ENCODE data around the gene DNAI1. TPM values are rescaled to one million over a fixed set of nuclear protein-coding genes. Genes with fewer than 3 reads are reported as not detected.

The DNAI1 gene
- total and polyA plus RNA-seq, 9 donors, result 0.13 to 0.29 (median 0.22) TPM; not detected in 5

DNA sequence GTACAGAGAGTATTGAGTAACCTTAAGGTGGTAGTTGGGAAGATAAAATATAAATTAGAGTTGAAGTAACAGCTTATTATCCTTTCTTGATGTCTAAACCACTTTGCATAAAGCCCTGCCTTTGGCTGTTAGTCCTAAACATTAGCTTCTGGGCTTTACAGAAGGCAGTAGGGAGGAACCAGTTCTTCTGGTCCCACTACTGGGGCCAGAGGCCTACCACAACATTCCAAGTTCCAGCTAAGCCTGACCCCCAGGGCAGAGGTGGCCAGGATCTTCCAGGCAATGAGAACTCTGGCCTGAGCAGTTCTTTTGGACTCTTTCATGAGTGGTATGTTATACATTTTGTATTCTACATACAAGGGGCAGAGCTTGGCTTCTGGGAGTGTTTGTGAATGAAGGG lies 26.1 kb downstream of the DNAI1 start:
- no peak overlapping the region for H3K27ac ChIP-seq (ENCODE audit: low read length)
- no peaks in the 10 kb centered on the region for H3K4me1 ChIP-seq (ENCODE audit: control insufficient read depth, insufficient read depth, low read length)
- H3K4me3 ChIP-seq (ENCODE audit: low read length), result no peak overlapping the region
- DNase-seq, result no peak
- no peaks in the 10 kb centered on the region for H3K9me3 ChIP-seq (replicated peaks; ENCODE audit: control insufficient read depth, low read depth, low read length)
- peaks cover 9% of the 10 kb centered on the region for H3K27me3 ChIP-seq (ENCODE audit: control insufficient read depth, insufficient read depth, low read length)
- no peaks in the 10 kb centered on the region for H3K36me3 ChIP-seq (ENCODE audit: control insufficient read depth, insufficient read depth, low read length)

DNA sequence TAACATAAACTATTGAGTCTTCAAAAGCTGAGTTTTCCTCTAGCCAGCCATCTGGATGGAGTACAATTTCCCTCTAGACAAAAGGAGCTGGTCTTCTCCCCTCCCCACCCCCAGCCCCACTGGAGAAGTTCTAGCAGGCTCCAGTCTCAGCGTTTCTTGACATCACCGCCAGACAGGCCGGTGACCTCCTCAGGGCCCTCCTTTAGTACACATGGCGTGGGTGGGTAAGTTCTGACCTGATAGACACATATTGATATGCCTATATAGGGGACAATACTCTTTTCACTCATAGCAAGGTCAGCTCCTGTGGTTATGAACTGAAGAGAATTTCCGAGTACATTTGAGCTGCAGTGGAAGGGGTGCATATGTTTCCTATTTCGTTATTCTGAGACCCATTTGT lies 27.2 kb downstream of the DNAI1 start:
- no peak for DNase-seq
- WGBS (ENCODE audit: insufficient coverage), result no CpG with 5 or more reads among the region's 6 CpGs

DNA sequence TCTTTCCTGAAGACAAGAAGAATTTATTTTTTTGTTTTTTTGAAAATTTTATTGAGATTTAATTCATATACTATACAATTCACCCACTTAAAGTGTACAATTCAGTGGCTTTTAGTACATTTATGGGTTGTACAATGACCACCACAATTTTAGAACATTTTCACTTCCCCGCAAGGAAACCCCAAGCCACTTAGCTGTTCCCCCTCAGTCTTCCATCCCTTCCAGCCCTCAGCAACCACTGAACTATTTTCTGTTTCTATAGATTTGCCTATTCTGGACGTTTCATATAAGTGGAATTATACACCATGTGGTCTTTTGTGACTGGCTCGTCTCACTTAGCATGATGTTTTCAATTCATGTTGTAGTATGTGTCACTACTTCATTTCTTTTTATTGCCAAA lies 28.0 kb downstream of the DNAI1 start:
- no peaks in the 10 kb centered on the region for H3K36me3 ChIP-seq (ENCODE audit: control insufficient read depth, insufficient read depth, low read length)
- H3K9me3 ChIP-seq (replicated peaks; ENCODE audit: control insufficient read depth, low read depth, low read length), result no peaks in the 10 kb centered on the region
- H3K4me1 ChIP-seq (ENCODE audit: control insufficient read depth, insufficient read depth, low read length), result no peaks in the 10 kb centered on the region
- no CpG with 5 or more reads among the region's 3 CpGs for WGBS (ENCODE audit: insufficient coverage)
- H3K27me3 ChIP-seq (ENCODE audit: control insufficient read depth, insufficient read depth, low read length), result peaks cover 11% of the 10 kb centered on the region
- no peak for DNase-seq
- H3K27ac ChIP-seq (ENCODE audit: low read length), result no peak overlapping the region
- H3K4me3 ChIP-seq (ENCODE audit: low read length), result no peak overlapping the region

More for the DNA sequence above, 27.2 kb downstream of the DNAI1 start:
- Histone ChIP-seq H3K27me3 (ENCODE audit: control insufficient read depth, insufficient read depth, low read length) (peaks cover 11% of the 10 kb centered on the region), H3K4me1 (ENCODE audit: control insufficient read depth, insufficient read depth, low read length) (no peaks in the 10 kb centered on the region), H3K36me3 (ENCODE audit: control insufficient read depth, insufficient read depth, low read length) (no peaks in the 10 kb centered on the region), H3K27ac (ENCODE audit: low read length) (no peak overlapping the region), H3K4me3 (ENCODE audit: low read length) (no peak overlapping the region), H3K9me3 (replicated peaks; ENCODE audit: control insufficient read depth, low read depth, low read length) (no peaks in the 10 kb centered on the region)

GRCh38 chr9:34490360-34490759 lies 31.8 kb downstream of the DNAI1 start:
- Histone ChIP-seq H3K27me3 (ENCODE audit: control insufficient read depth, insufficient read depth, low read length) (peaks cover 9% of the 10 kb centered on the region), H3K9me3 (replicated peaks; ENCODE audit: control insufficient read depth, low read depth, low read length) (no peaks in the 10 kb centered on the region), H3K4me1 (ENCODE audit: control insufficient read depth, insufficient read depth, low read length) (no peaks in the 10 kb centered on the region), H3K4me3 (ENCODE audit: low read length) (no peak overlapping the region), H3K27ac (ENCODE audit: low read length) (no peak overlapping the region), H3K36me3 (ENCODE audit: control insufficient read depth, insufficient read depth, low read length) (no peaks in the 10 kb centered on the region)
- WGBS (ENCODE audit: insufficient coverage), result 20% methylated on average over 1 of the region's 1 CpG
- no peak for DNase-seq

DNA sequence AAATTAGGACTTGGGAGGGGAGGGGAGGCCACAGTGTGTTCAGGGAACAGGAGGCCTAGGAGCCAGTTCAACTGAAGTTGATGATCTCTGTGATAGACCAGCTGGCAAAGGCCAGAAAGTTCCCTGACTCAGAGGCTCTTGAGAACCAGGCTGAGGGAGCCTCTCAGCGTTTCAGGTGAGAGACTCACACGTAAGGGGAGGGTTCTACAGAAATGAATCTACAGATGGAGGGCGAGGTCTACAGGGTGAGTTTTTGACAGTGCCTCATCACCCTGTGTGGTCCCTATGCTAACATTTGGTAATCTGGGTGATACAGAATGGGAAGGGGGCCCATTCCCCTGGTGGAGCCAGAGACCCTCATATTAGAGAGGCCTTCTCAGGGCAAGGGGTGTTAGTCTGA lies 32.2 kb downstream of the DNAI1 start:
- 37% methylated on average over 3 of the region's 3 CpGs for WGBS (ENCODE audit: insufficient coverage)
- H3K4me3 ChIP-seq (ENCODE audit: low read length), result no peak overlapping the region
- H3K27ac ChIP-seq (ENCODE audit: low read length), result no peak overlapping the region
- H3K9me3 ChIP-seq (replicated peaks; ENCODE audit: control insufficient read depth, low read depth, low read length), result no peaks in the 10 kb centered on the region
- DNase-seq, result no peak
- no peaks in the 10 kb centered on the region for H3K36me3 ChIP-seq (ENCODE audit: control insufficient read depth, insufficient read depth, low read length)
- peaks cover 9% of the 10 kb centered on the region for H3K27me3 ChIP-seq (ENCODE audit: control insufficient read depth, insufficient read depth, low read length)
- H3K4me1 ChIP-seq (ENCODE audit: control insufficient read depth, insufficient read depth, low read length), result no peaks in the 10 kb centered on the region

- peaks cover 9% of the 10 kb centered on the region for H3K27me3 ChIP-seq (ENCODE audit: control insufficient read depth, insufficient read depth, low read length)
- no peaks in the 10 kb centered on the region for H3K4me1 ChIP-seq (ENCODE audit: control insufficient read depth, insufficient read depth, low read length)
- H3K27ac ChIP-seq (ENCODE audit: low read length), result no peak overlapping the region
- H3K9me3 ChIP-seq (replicated peaks; ENCODE audit: control insufficient read depth, low read depth, low read length), result no peaks in the 10 kb centered on the region
- no peak overlapping the region for H3K4me3 ChIP-seq (ENCODE audit: low read length)
- no peak for DNase-seq
- H3K36me3 ChIP-seq (ENCODE audit: control insufficient read depth, insufficient read depth, low read length), result no peaks in the 10 kb centered on the region
- 37% methylated on average over 2 of the region's 2 CpGs for WGBS (ENCODE audit: insufficient coverage)
Observed at GRCh38 chr9:34491596-34491995, 33.0 kb downstream of the DNAI1 start.

GRCh38 chr9:34492051-34492450 lies 33.4 kb downstream of the DNAI1 start:
- H3K4me3 ChIP-seq (ENCODE audit: low read length), result no peak overlapping the region
- no peaks in the 10 kb centered on the region for H3K4me1 ChIP-seq (ENCODE audit: control insufficient read depth, insufficient read depth, low read length)
- no peak overlapping the region for H3K27ac ChIP-seq (ENCODE audit: low read length)
- no peaks in the 10 kb centered on the region for H3K9me3 ChIP-seq (replicated peaks; ENCODE audit: control insufficient read depth, low read depth, low read length)
- no peaks in the 10 kb centered on the region for H3K36me3 ChIP-seq (ENCODE audit: control insufficient read depth, insufficient read depth, low read length)
- no CpG with 5 or more reads among the region's 2 CpGs for WGBS (ENCODE audit: insufficient coverage)
- H3K27me3 ChIP-seq (ENCODE audit: control insufficient read depth, insufficient read depth, low read length), result peaks cover 9% of the 10 kb centered on the region
- no peak for DNase-seq

GRCh38 chr9:34493972-34494535 lies 35.4 kb downstream of the DNAI1 start:
- no peaks in the 10 kb centered on the region for H3K9me3 ChIP-seq (replicated peaks; ENCODE audit: control insufficient read depth, low read depth, low read length)
- peaks cover 3% of the 10 kb centered on the region for H3K27me3 ChIP-seq (ENCODE audit: control insufficient read depth, insufficient read depth, low read length)
- H3K4me1 ChIP-seq (ENCODE audit: control insufficient read depth, insufficient read depth, low read length), result no peaks in the 10 kb centered on the region
- no peak overlapping the region for H3K27ac ChIP-seq (ENCODE audit: low read length)
- H3K36me3 ChIP-seq (ENCODE audit: control insufficient read depth, insufficient read depth, low read length), result no peaks in the 10 kb centered on the region
- H3K4me3 ChIP-seq (ENCODE audit: low read length), result no peak overlapping the region
- peak; percentile 80 for DNase-seq
- 31% methylated on average over 7 of the region's 8 CpGs for WGBS (ENCODE audit: insufficient coverage)

GRCh38 chr9:34496149-34496712 lies 37.6 kb downstream of the DNAI1 start:
- H3K27ac ChIP-seq (ENCODE audit: low read length), result no peak overlapping the region
- whole genome bisulfite sequencing (ENCODE audit: insufficient coverage), result 76% methylated on average over 5 of the region's 6 CpGs
- no peak overlapping the region for H3K4me3 ChIP-seq (ENCODE audit: low read length)
- DNase-seq, result no peak
- peaks cover under 1% of the 10 kb centered on the region for H3K4me1 ChIP-seq (ENCODE audit: control insufficient read depth, insufficient read depth, low read length)
- no peaks in the 10 kb centered on the region for H3K36me3 ChIP-seq (ENCODE audit: control insufficient read depth, insufficient read depth, low read length)
- H3K27me3 ChIP-seq (ENCODE audit: control insufficient read depth, insufficient read depth, low read length), result no peaks in the 10 kb centered on the region
- H3K9me3 ChIP-seq (replicated peaks; ENCODE audit: control insufficient read depth, low read depth, low read length), result no peaks in the 10 kb centered on the region

DNA sequence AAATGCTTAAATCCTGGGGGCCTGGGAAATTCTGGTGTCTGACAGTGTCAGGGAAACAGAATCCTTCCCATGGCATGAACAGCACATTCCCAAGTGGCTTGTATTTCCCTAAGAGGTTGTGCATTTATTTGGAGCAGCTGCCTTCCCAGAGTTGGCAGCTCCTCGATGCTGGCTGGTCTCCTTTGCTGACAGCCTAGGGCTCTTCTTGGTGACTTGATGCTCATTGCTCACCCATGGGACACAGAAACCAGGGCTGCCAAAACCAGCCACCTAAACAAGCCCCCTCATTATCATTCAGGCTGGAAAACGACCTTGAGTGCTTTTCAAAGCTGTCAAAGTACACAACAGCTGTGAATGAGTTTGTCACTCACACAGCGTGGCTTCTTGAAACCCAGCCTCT lies 39.9 kb downstream of the DNAI1 start:
- no peaks in the 10 kb centered on the region for H3K36me3 ChIP-seq (ENCODE audit: control insufficient read depth, insufficient read depth, low read length)

GRCh38 chr9:34499076-34499475 lies 40.5 kb downstream of the DNAI1 start:
- DNase-seq, result no peak
- Histone ChIP-seq H3K36me3 (ENCODE audit: control insufficient read depth, insufficient read depth, low read length) (no peaks in the 10 kb centered on the region), H3K4me3 (ENCODE audit: low read length) (no peak overlapping the region), H3K9me3 (replicated peaks; ENCODE audit: control insufficient read depth, low read depth, low read length) (no peaks in the 10 kb centered on the region), H3K27ac (ENCODE audit: low read length) (no peak overlapping the region), H3K4me1 (ENCODE audit: control insufficient read depth, insufficient read depth, low read length) (peaks cover 22% of the 10 kb centered on the region), H3K27me3 (ENCODE audit: control insufficient read depth, insufficient read depth, low read length) (no peaks in the 10 kb centered on the region)
- WGBS (ENCODE audit: insufficient coverage), result no CpG with 5 or more reads among the region's 2 CpGs

More for the DNA sequence above, 39.9 kb downstream of the DNAI1 start:
- Histone ChIP-seq H3K9me3 (replicated peaks; ENCODE audit: control insufficient read depth, low read depth, low read length) (no peaks in the 10 kb centered on the region), H3K4me1 (ENCODE audit: control insufficient read depth, insufficient read depth, low read length) (peaks cover 22% of the 10 kb centered on the region), H3K27ac (ENCODE audit: low read length) (no peak overlapping the region), H3K4me3 (ENCODE audit: low read length) (no peak overlapping the region), H3K27me3 (ENCODE audit: control insufficient read depth, insufficient read depth, low read length) (no peaks in the 10 kb centered on the region)
- 37% methylated on average over 3 of the region's 3 CpGs for WGBS (ENCODE audit: insufficient coverage)
- no peak for DNase-seq

All from muscle of leg (tissue), 11 donors.